ENCODE results near the gene KIAA1549. TPM values are rescaled to one million over a fixed set of nuclear protein-coding genes. Genes with fewer than 3 reads are reported as not detected.

Gene KIAA1549
- total RNA-seq, 1 donor: 5.1 TPM

GRCh38 chr7:138911007-138911406, 70.2 kb downstream of the KIAA1549 start:
- DNase-seq (ENCODE audit: low read depth in 2 of 3, low spot score in 2 of 3): no peak

GRCh38 chr7:138907850-138908249, 73.3 kb downstream of the KIAA1549 start:
- DNase-seq (ENCODE audit: low read depth in 2 of 3, low spot score in 2 of 3): no peak

GRCh38 chr7:138907201-138907847, 73.9 kb downstream of the KIAA1549 start:
- DNase-seq (ENCODE audit: low read depth in 2 of 3, low spot score in 2 of 3): no peak

GRCh38 chr7:138903859-138904435, 77.2 kb downstream of the KIAA1549 start:
- DNase-seq (ENCODE audit: low read depth in 2 of 3, low spot score in 2 of 3): no peak

GRCh38 chr7:138903186-138903820, 77.9 kb downstream of the KIAA1549 start:
- DNase-seq (ENCODE audit: low read depth in 2 of 3, low spot score in 2 of 3): peak in 1 of 3 donors; percentile 62

GRCh38 chr7:138902161-138902560, 79.0 kb downstream of the KIAA1549 start:
- no peak for DNase-seq (ENCODE audit: low read depth in 2 of 3, low spot score in 2 of 3)

- DNase-seq (ENCODE audit: low read depth in 2 of 3, low spot score in 2 of 3): no peak
Observed at GRCh38 chr7:138900035-138900828, 81.0 kb downstream of the KIAA1549 start.

- no peak for DNase-seq (ENCODE audit: low read depth in 2 of 3, low spot score in 2 of 3)
Observed at GRCh38 chr7:138898802-138899201, 82.4 kb downstream of the KIAA1549 start.

GRCh38 chr7:138898255-138898654, 82.9 kb downstream of the KIAA1549 start:
- DNase-seq (ENCODE audit: low read depth in 2 of 3, low spot score in 2 of 3): peak in 2 of 3 donors; percentile 62 to 69

- no peak for DNase-seq (ENCODE audit: low read depth in 2 of 3, low spot score in 2 of 3)
Observed at GRCh38 chr7:138895679-138896078, 85.5 kb downstream of the KIAA1549 start.

- DNase-seq (ENCODE audit: low read depth in 2 of 3, low spot score in 2 of 3): no peak
Observed at GRCh38 chr7:138893258-138893657, 87.9 kb downstream of the KIAA1549 start.

- DNase-seq (ENCODE audit: low read depth in 2 of 3, low spot score in 2 of 3): no peak
Observed at GRCh38 chr7:138892812-138893211, 88.4 kb downstream of the KIAA1549 start.

- DNase-seq (ENCODE audit: low read depth in 2 of 3, low spot score in 2 of 3): no peak
Observed at GRCh38 chr7:138892006-138892630, 89.1 kb downstream of the KIAA1549 start.

GRCh38 chr7:138891446-138891810, 89.8 kb downstream of the KIAA1549 start:
- no peak for DNase-seq (ENCODE audit: low read depth in 2 of 3, low spot score in 2 of 3)

GRCh38 chr7:138890499-138891445, 90.4 kb downstream of the KIAA1549 start:
- DNase-seq (ENCODE audit: low read depth in 2 of 3, low spot score in 2 of 3): no peak

GRCh38 chr7:138889582-138890498, 91.3 kb downstream of the KIAA1549 start:
- no peak for DNase-seq (ENCODE audit: low read depth in 2 of 3, low spot score in 2 of 3)

- DNase-seq (ENCODE audit: low read depth in 2 of 3, low spot score in 2 of 3): no peak
Observed at GRCh38 chr7:138887872-138888656, 93.1 kb downstream of the KIAA1549 start.

All from hematopoietic multipotent progenitor cell (in vitro differentiated cells).